Measurements from ENCODE around the gene ASTN2. TPM values are rescaled to one million over a fixed set of nuclear protein-coding genes. Genes with fewer than 3 reads are reported as not detected.

ASTN2 gene
- polyA plus RNA-seq, 1 donor from 2014 or later, result 6.8 TPM

- Histone ChIP-seq H3K9me3 (ENCODE audit: low read length) (no peaks in the 10 kb centered on the region), H3F3A (ENCODE audit: insufficient read depth, low read length, poor library complexity, severe bottlenecking) (no peaks in the 10 kb centered on the region), H3K9me2 (ENCODE audit: insufficient read depth, low read length) (no peaks in the 10 kb centered on the region), H3K27ac (ENCODE audit: low read length) (no peak overlapping the region), H3K4me3 (ENCODE audit: low read length) (no peak overlapping the region), H3K36me3 (ENCODE audit: insufficient read depth, low read length) (no peaks in the 10 kb centered on the region), H3K79me2 (replicated peaks; ENCODE audit: insufficient read depth, low read length) (no peaks in the 10 kb centered on the region), H2AFZ (ENCODE audit: low read depth, low read length) (no peak overlapping the region), H3K4me2 (ENCODE audit: low read length) (no peak overlapping the region), H3K27me3 (ENCODE audit: insufficient read depth, low read depth, low read length) (no peaks in the 10 kb centered on the region), H4K20me1 (ENCODE audit: insufficient read depth) (no peaks in the 10 kb centered on the region), H3K9ac (ENCODE audit: low read length) (no peak overlapping the region)
- TF ChIP-seq EP300 (conservative IDR thresholded peaks at IDR 0.05; ENCODE audit: poor library complexity, severe bottlenecking), result no peak
- TF ChIP-seq MXI1 (conservative IDR thresholded peaks at IDR 0.05; ENCODE audit: poor library complexity, severe bottlenecking), result no peak
- no peak for TF ChIP-seq RAD21 (conservative IDR thresholded peaks at IDR 0.05)
- TF ChIP-seq POLR2AphosphoS5 (IDR thresholded peaks at IDR 0.05), result no peak
- no peak for TF ChIP-seq TAF1 (IDR thresholded peaks at IDR 0.05; ENCODE audit: low read depth)
- TF ChIP-seq, protein P1, sequence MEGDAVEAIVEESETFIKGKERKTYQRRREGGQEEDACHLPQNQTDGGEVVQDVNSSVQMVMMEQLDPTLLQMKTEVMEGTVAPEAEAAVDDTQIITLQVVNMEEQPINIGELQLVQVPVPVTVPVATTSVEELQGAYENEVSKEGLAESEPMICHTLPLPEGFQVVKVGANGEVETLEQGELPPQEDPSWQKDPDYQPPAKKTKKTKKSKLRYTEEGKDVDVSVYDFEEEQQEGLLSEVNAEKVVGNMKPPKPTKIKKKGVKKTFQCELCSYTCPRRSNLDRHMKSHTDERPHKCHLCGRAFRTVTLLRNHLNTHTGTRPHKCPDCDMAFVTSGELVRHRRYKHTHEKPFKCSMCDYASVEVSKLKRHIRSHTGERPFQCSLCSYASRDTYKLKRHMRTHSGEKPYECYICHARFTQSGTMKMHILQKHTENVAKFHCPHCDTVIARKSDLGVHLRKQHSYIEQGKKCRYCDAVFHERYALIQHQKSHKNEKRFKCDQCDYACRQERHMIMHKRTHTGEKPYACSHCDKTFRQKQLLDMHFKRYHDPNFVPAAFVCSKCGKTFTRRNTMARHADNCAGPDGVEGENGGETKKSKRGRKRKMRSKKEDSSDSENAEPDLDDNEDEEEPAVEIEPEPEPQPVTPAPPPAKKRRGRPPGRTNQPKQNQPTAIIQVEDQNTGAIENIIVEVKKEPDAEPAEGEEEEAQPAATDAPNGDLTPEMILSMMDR (IDR thresholded peaks at IDR 0.05; ENCODE audit: poor library complexity, severe bottlenecking), result no peak
- no peak for TF ChIP-seq REST (IDR thresholded peaks at IDR 0.05; ENCODE audit: borderline replicate concordance)
- no peak for TF ChIP-seq SMC3 (conservative IDR thresholded peaks at IDR 0.05; ENCODE audit: poor library complexity)
- TF ChIP-seq EZH2 (IDR thresholded peaks at IDR 0.05; ENCODE audit: borderline replicate concordance, insufficient read depth, low read length, poor library complexity, severe bottlenecking), result no peak
Measured at GRCh38 chr9:116910201-116910600, 504.7 kb downstream of the ASTN2 start.

DNA sequence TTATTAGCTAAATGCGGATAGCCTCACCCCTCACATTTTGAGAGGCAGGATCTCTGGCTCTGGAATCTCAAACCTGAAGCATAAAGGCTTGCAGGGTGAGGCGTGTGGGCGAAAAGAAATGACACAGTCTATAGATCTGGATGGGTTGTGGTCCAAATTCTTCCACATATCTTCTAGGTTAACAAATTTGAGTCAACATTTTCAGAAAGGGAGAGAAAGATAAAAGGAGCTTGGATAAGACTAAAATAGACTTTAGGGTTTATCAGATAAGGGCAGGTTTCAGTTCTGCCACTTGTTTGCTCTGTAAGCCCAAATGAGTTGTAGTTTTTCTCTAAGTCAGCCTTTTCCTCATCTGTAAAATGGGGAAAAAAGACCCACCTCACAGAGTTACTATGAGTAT is 506.9 kb downstream of the ASTN2 start:
- Histone ChIP-seq H3K27ac (ENCODE audit: low read length) (no peak overlapping the region), H3F3A (ENCODE audit: insufficient read depth, low read length, poor library complexity, severe bottlenecking) (no peaks in the 10 kb centered on the region), H2AFZ (ENCODE audit: low read depth, low read length) (no peak overlapping the region), H3K9me2 (ENCODE audit: insufficient read depth, low read length) (no peaks in the 10 kb centered on the region), H3K4me2 (ENCODE audit: low read length) (no peak overlapping the region), H4K20me1 (ENCODE audit: insufficient read depth) (no peaks in the 10 kb centered on the region), H3K9me3 (ENCODE audit: low read length) (no peaks in the 10 kb centered on the region), H3K4me3 (ENCODE audit: low read length) (no peak overlapping the region), H3K79me2 (replicated peaks; ENCODE audit: insufficient read depth, low read length) (no peaks in the 10 kb centered on the region), H3K27me3 (ENCODE audit: insufficient read depth, low read depth, low read length) (no peaks in the 10 kb centered on the region), H3K36me3 (ENCODE audit: insufficient read depth, low read length) (no peaks in the 10 kb centered on the region), H3K9ac (ENCODE audit: low read length) (no peak overlapping the region)
- TF ChIP-seq REST (IDR thresholded peaks at IDR 0.05; ENCODE audit: borderline replicate concordance) (no peak), POLR2AphosphoS5 (IDR thresholded peaks at IDR 0.05) (no peak), EZH2 (IDR thresholded peaks at IDR 0.05; ENCODE audit: borderline replicate concordance, insufficient read depth, low read length, poor library complexity, severe bottlenecking) (no peak), EP300 (conservative IDR thresholded peaks at IDR 0.05; ENCODE audit: poor library complexity, severe bottlenecking) (no peak), RAD21 (conservative IDR thresholded peaks at IDR 0.05) (no peak)
- TF ChIP-seq, protein P1 (IDR thresholded peaks at IDR 0.05; ENCODE audit: poor library complexity, severe bottlenecking), result no peak
